ENCODE data around the gene KRT77.

DNA sequence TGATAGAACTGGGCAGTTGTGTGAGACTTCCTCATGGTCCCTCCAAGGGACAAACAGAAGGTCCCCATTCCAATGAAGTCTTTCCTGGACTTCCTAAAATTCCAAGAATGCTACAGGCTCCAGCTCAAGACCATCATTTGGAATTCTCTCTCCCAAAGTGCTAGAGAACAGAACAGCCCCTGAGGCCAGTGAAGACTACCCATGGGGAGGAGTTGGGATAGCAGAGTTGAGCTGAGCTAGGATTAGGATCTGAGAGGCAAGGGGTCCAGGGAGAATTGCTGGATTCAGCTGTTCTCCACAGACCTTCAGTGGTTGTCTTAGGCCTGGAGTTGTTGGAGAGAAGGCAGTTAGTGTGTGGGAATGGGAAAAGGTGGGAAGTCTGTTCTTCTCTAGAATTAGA, 33.9 kb downstream of the KRT77 start:
- TF ChIP-seq CTCF (IDR thresholded peaks at IDR 0.05) (no peak), FOXK1 (CRISPR knock-in tag; IDR thresholded peaks at IDR 0.05) (no peak), FOXJ3 (CRISPR knock-in tag; IDR thresholded peaks at IDR 0.05; ENCODE audit: borderline replicate concordance) (no peak), ZNF138 (CRISPR knock-in tag; conservative IDR thresholded peaks at IDR 0.05) (no peak), ETV6 (CRISPR knock-in tag; IDR thresholded peaks at IDR 0.05) (no peak), NFYB (CRISPR knock-in tag; conservative IDR thresholded peaks at IDR 0.05; ENCODE audit: low read depth) (no peak), ELF4 (CRISPR knock-in tag; IDR thresholded peaks at IDR 0.05; ENCODE audit: low read depth) (no peak), MLX (CRISPR knock-in tag; IDR thresholded peaks at IDR 0.05) (no peak), MAX (CRISPR knock-in tag; IDR thresholded peaks at IDR 0.05) (no peak), ZNF232 (CRISPR knock-in tag; IDR thresholded peaks at IDR 0.05) (no peak), ATF3 (CRISPR knock-in tag; conservative IDR thresholded peaks at IDR 0.05) (no peak)
- TF ChIP-seq, protein P1, sequence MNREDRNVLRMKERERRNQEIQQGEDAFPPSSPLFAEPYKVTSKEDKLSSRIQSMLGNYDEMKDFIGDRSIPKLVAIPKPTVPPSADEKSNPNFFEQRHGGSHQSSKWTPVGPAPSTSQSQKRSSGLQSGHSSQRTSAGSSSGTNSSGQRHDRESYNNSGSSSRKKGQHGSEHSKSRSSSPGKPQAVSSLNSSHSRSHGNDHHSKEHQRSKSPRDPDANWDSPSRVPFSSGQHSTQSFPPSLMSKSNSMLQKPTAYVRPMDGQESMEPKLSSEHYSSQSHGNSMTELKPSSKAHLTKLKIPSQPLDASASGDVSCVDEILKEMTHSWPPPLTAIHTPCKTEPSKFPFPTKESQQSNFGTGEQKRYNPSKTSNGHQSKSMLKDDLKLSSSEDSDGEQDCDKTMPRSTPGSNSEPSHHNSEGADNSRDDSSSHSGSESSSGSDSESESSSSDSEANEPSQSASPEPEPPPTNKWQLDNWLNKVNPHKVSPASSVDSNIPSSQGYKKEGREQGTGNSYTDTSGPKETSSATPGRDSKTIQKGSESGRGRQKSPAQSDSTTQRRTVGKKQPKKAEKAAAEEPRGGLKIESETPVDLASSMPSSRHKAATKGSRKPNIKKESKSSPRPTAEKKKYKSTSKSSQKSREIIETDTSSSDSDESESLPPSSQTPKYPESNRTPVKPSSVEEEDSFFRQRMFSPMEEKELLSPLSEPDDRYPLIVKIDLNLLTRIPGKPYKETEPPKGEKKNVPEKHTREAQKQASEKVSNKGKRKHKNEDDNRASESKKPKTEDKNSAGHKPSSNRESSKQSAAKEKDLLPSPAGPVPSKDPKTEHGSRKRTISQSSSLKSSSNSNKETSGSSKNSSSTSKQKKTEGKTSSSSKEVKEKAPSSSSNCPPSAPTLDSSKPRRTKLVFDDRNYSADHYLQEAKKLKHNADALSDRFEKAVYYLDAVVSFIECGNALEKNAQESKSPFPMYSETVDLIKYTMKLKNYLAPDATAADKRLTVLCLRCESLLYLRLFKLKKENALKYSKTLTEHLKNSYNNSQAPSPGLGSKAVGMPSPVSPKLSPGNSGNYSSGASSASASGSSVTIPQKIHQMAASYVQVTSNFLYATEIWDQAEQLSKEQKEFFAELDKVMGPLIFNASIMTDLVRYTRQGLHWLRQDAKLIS (CRISPR knock-in tag; IDR thresholded peaks at IDR 0.05; ENCODE audit: borderline replicate concordance): no peak
- TF ChIP-seq, protein P2, sequence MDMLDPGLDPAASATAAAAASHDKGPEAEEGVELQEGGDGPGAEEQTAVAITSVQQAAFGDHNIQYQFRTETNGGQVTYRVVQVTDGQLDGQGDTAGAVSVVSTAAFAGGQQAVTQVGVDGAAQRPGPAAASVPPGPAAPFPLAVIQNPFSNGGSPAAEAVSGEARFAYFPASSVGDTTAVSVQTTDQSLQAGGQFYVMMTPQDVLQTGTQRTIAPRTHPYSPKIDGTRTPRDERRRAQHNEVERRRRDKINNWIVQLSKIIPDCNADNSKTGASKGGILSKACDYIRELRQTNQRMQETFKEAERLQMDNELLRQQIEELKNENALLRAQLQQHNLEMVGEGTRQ (CRISPR knock-in tag; IDR thresholded peaks at IDR 0.05): no peak
- TF ChIP-seq, protein P3, sequence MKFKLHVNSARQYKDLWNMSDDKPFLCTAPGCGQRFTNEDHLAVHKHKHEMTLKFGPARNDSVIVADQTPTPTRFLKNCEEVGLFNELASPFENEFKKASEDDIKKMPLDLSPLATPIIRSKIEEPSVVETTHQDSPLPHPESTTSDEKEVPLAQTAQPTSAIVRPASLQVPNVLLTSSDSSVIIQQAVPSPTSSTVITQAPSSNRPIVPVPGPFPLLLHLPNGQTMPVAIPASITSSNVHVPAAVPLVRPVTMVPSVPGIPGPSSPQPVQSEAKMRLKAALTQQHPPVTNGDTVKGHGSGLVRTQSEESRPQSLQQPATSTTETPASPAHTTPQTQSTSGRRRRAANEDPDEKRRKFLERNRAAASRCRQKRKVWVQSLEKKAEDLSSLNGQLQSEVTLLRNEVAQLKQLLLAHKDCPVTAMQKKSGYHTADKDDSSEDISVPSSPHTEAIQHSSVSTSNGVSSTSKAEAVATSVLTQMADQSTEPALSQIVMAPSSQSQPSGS (CRISPR knock-in tag; IDR thresholded peaks at IDR 0.05; ENCODE audit: borderline replicate concordance, low read depth): no peak

All from WTC11 (cell line).